NB4 (cell line): ENCODE data around the gene JPH3.

Source experiments
- DNase-seq: peaks from one replicate; pipeline ENCODE4 v3.0.0; 2010; ENCODE audit warnings: low read depth
- H3K4me3 ChIP-seq: one replicate; pipeline ENCODE4 v1.5.1; 2011; ENCODE audit warnings: mild to moderate bottlenecking, low read depth, low read length, moderate library complexity
- CTCF ChIP-seq: IDR thresholded peaks from one replicate; pipeline ENCODE4 v1.5.1; 2012; ENCODE audit warnings: low read depth, low read length
- MAX ChIP-seq: IDR thresholded peaks from 2 replicates; pipeline ENCODE4 v1.6.1; 2011; ENCODE audit warnings: low read depth, low read length
- MYC ChIP-seq: IDR thresholded peaks from 2 replicates; pipeline ENCODE4 v1.6.1; 2011; ENCODE audit warnings: low read depth, low read length
- POLR2A ChIP-seq: IDR thresholded peaks from 2 replicates; pipeline ENCODE4 v1.6.1; 2011; ENCODE audit warnings: mild to moderate bottlenecking; ENCODE audit not compliant: insufficient read length; ENCODE audit errors: extremely low read depth

JPH3 gene

GRCh38 chr16:87618216-87618615 lies 15.9 kb downstream of the JPH3 start:
- DNase-seq = no peak
- no peak overlapping the region for H3K4me3 ChIP-seq
- TF ChIP-seq MAX = no peak
- no peak for TF ChIP-seq CTCF
- TF ChIP-seq POLR2A = no peak
- TF ChIP-seq MYC = no peak

- TF ChIP-seq MYC = no peak
- TF ChIP-seq MAX = no peak
- TF ChIP-seq CTCF = no peak
- no peak for TF ChIP-seq POLR2A
- H3K4me3 ChIP-seq = no peak overlapping the region
- DNase-seq = peak; percentile 56
Observed at GRCh38 chr16:87619360-87620200, 17.3 kb downstream of the JPH3 start.

- H3K4me3 ChIP-seq = no peak overlapping the region
- TF ChIP-seq MYC (no peak), POLR2A (no peak), CTCF (no peak), MAX (no peak)
- no peak for DNase-seq
Observed at GRCh38 chr16:87620201-87620495, 17.8 kb downstream of the JPH3 start.

GRCh38 chr16:87621550-87621829 lies 19.2 kb downstream of the JPH3 start:
- DNase-seq = no peak
- TF ChIP-seq MYC = no peak
- no peak for TF ChIP-seq CTCF
- TF ChIP-seq POLR2A = no peak
- TF ChIP-seq MAX = no peak
- no peak overlapping the region for H3K4me3 ChIP-seq

- no peak for TF ChIP-seq MAX
- no peak for TF ChIP-seq CTCF
- TF ChIP-seq POLR2A = no peak
- TF ChIP-seq MYC = no peak
- H3K4me3 ChIP-seq = no peak overlapping the region
- peak; percentile 49 for DNase-seq
Observed at GRCh38 chr16:87621976-87622713, 19.8 kb downstream of the JPH3 start.
